GM21737 (cell line): ENCODE measurements around the gene PAPPA2.
"Not testable (repeated sequence)": the region's sequence is repeated elsewhere in the genome, so short reads cannot be mapped to it uniquely, and the experiment has no call there.

Experiments
- ATAC-seq: cut with Tn5 transposase; IDR thresholded peaks from one replicate; pipeline ENCODE4 v1.9.1; 2021; ENCODE audit warnings: mild to moderate bottlenecking, moderate library complexity; ENCODE audit not compliant: unreplicated experiment

Gene PAPPA2

DNA sequence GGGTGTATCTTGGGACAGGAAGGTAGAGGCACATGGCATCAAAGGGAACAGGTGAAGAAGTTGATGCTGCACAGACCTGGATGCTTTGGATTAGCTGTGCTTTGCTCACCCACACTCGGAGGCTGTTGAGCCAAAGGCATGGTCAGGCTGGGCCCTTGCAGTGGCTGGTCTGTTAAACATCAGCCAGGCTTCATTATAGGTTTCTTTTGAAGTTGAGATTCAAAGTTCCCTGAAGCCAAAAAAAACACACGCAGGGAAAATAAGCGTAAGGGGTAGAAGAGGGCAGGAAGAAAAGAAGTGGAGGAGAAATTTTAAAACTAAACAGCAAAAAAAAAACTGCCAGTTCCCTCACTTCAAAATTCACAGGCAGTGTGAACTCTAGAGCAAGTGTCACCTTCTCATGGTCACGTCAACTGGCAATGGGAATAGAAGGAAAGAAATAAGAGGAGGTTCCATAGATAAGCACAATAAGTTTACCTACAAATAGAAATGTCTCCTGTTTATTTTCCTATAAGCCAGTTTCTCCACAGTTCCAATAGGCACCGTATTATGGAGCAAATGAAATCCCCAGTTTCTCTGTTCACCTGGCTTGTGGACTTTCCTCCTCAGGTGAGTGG lies 139.5 kb downstream of the PAPPA2 start:
- no peak for ATAC-seq

DNA sequence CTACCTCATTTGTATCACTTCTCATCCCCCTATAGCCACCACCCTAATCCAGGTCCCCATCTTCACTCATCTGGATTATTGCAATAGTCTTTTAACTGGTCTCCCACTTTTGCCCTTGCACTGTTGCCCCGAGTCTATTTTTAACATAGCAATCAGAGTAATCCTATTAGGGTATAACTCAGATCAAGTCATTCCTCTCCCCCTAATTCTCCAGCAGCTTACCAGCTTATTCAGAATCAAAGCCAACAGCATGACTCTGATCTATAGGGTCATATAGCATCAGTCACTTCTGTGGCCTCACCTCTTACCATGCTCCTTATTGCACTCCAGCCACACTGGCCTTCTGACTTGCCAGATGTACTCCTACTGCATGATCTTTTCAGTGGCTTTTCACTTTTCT lies 140.7 kb downstream of the PAPPA2 start:
- no peak for ATAC-seq

GRCh38 chr1:176604461-176604860 lies 141.5 kb downstream of the PAPPA2 start:
- no peak for ATAC-seq

DNA sequence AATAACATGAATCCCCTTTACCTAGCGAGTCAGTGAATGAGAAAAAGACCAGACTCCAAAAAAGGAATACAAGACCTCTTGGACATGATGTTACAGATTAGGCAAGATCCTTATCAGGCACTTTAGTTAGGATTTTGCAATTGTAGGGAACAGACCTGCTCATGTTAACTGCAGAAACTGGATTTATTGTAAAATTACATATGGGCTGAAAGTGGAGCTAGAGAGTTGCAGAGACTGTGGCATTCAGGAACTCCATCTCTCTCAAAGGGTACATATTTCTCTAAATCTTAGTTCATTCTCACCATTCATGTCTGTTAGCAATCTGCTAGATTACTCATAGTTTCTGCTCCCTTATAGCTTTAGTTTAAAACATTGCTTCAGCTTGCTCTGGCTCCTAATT lies 142.2 kb downstream of the PAPPA2 start:
- no peak for ATAC-seq

- no peak for ATAC-seq
These were observed 146.8 kb downstream of the PAPPA2 start for GRCh38 chr1:176609556-176610408.

- no peak for ATAC-seq
These were observed 149.8 kb downstream of the PAPPA2 start for GRCh38 chr1:176612791-176613190.

DNA sequence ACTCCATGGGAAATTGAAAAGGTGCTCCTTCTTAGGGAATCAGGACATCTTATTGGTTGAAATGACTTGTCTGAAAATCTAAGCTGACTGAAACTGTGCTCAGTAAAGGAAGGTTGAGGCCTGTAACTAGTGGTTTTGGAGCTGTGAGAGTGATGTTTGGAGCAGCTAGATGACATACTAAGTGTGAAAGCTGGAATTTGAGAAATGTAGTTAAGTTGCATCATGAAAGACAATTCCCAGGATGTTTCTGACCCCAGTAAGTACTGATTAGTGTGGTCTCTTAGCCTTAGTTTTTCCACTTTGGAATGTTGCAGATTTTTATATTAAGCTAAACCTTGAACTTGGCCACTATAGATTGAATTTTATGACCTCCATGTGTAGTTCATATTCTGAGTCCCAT lies 154.9 kb downstream of the PAPPA2 start:
- no peak for ATAC-seq

DNA sequence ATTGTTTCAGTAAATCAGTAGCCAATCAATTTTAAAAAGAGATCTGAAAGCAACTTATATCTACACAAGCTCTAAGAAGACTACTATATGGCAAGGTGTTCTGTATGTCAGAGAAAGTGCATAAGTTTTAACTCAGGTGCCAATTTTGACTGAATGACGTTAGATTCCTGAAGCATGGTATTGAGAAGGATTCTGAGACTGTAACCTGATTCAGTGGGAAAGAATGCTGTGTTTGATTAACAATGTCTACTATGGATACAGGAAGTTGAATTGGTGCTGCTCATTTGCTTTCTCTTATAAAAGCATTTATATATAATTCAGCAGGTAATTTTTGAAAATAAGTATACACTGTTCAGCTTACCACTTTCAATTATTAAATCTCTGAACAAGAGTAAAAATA lies 156.3 kb downstream of the PAPPA2 start:
- no peak for ATAC-seq

GRCh38 chr1:176625365-176625764 lies 162.4 kb downstream of the PAPPA2 start:
- no peak for ATAC-seq

- no peak for ATAC-seq
These were observed 163.6 kb downstream of the PAPPA2 start for GRCh38 chr1:176626572-176627061.

- ATAC-seq = no peak
These were observed 165.8 kb downstream of the PAPPA2 start for GRCh38 chr1:176628775-176629174.

DNA sequence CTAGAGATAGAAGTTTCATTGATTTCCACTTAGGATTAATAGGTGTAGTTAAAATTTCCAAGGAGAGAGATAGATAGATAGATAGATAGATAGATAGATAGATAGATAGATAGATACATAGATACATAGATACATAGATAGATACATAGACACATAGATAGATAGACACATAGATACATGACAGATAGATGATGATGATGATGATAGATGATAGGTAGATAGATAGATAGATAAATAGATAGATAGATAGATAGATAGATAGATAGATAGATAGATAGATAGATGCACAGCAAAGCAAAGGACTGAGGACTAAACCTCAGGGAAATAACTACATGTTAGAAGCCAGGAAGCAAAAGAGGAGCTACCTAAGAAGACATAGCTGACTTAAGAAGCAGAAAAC lies 171.8 kb downstream of the PAPPA2 start:
- ATAC-seq = not testable (repeated sequence)

DNA sequence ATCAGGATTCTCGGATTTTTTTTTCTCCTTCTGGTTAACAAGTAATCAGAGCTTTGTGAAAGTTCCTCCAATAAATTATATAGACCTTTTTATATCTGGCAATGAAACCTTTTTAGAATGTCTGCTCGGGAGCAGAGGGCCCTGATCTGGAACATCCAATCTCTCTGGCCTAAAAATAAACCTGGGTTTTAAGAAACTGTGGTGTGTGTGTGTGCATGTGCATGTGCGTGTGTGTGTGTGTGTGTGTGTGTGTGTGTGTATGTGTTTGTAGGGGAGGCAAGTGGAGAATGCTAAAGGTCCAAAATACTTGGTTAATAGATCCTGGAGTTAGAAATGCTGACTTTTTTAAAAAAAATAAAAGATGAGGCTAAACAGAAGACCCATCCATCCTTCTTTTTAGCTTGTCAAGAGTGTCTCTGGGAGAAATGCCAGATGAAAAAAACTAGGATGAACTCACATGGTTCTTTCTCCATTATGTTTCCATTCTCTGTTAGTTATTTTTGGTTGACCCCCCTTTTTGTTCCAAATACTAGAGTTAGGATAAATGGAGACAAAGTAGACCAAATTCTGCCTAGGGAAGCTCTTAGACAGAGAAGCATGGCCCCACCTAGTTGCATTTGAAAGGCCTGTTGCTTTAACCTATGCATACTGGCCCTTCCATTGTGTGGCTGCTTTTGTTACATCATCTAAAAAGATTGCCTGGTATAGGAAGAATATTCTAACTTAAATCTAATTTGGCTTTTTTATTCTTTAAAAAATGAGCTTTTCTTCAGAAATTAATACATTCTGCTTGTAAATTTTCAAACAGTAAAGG lies 175.9 kb downstream of the PAPPA2 start:
- no peak for ATAC-seq

DNA sequence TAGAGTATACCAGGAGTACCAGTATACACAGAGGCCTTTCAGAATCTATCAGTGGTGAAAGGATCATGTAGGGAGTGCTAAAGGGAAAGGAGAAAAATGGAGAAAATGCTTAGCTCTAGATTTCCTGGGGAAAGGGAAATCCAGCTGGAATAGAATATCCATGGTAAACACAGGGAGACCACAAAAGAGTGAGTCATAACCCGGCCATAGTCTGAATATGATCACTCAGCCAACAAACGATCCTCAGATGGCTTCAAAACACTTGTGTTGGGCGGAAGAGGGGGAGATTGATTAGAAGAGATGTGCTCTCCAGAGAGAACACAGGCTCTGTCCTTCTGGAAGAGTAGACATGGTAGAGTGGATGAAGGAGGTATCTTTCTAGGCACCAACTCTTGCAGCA lies 180.6 kb downstream of the PAPPA2 start:
- no peak for ATAC-seq

GRCh38 chr1:176648556-176648955 lies 185.6 kb downstream of the PAPPA2 start:
- no peak for ATAC-seq

DNA sequence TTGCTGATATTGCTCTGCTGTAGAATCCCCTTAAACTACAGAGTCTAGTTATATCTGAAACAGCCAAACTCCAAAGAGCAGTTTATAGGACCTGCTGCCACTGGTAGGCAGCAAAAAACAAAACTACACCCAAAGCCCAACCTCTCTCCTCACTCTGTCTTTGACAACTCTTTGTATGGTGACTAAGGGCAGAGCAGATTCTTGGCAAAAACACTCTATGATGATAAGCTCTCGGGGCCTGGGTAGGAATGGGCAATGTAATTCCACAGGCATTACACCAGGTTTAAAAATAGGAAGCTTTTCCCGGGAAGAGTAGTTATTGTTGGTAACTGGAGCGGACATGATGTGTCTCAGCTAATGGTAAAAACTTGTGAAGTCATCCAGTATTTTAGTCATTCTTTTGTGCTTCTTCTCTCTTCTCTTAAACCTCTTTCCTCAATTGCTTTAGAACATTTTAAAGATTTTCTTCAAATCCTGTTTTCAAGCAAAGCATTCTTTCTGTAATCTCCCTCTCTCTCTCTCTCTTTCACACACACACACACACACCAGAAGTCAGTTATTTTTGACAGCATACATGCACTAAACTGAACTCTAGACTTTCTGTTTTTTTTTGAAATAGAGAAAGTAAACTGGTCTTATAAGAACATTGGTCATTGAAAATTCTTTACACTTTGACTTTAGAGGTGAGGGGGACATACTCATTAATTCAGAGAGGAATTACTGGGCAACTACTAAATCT lies 193.5 kb downstream of the PAPPA2 start:
- no peak for ATAC-seq

DNA sequence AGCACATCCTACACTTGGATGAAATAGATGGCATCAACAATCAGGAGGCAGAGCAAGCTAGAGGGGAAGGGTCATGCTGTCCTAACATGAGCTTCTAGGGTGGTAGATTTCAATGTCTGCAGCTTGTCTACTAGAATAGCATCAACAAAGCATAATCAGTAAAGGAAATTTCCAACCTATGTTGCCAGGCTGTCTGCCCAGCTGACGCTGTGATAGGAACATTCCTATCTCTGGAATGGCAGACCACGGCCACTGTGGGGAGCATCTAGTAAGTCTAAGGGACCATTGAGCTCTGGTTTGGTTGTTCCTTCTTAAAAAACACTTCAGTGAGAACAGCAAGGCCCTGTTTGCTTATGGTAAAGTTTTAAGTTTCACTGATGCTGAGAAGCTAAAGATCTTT lies 206.8 kb downstream of the PAPPA2 start:
- no peak for ATAC-seq

DNA sequence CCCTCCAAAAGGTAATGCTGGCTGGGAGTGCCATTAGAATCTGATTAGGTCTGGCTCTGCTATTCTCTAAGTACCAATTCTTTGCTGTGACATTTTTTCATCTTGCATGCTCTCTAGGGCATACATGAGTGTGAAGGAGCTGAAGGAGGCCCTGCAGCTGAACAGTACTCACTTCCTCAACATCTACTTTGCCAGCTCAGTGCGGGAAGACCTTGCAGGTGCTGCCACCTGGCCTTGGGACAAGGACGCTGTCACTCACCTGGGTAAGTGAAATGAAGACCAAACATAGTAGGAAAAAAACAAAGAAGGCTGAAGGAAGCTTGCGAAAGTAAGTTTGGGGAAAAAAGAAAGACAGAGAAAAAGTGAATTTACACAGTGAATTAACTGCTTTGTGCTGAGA lies 207.9 kb downstream of the PAPPA2 start:
- ATAC-seq = no peak

DNA sequence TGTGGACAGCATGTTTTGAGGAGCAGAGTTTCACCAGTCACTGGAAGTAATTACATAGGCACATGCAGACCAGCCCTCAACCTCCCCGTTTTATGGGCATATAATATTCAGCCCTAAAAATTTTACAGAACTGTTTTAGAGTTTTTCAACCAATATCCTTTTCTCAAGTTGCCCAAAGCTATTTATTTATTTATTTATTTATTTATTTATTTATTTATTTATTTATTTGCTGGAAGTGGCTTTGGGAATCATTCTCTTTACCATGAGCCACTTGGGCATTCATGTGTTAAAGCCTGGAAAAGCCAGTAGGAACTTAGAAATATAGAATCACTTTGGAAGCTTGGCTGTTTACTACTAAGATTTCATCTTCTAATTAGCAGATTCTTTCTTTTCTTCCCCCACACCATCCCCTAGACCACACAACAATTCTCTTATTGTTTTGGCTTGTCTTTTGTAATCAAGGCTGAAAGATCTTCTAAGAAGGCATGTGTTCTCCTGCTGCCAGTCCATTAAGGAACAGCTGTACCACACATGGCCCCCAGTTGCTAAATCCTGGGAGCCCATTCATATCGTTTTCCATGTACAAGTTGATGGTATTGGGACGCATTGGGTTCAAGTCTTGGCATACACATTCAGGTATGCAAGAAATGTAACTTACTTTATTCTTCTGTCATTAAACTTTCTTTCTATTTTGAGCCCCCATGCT lies 220.0 kb downstream of the PAPPA2 start:
- ATAC-seq = no peak
